Measurements from ENCODE around the gene TSPEAR.

TSPEAR gene

GRCh38 chr21:44475266-44475845 is 236.0 kb downstream of the TSPEAR start (continued):
- no peak for TF ChIP-seq CSDC2 (CRISPR knock-in tag; IDR thresholded peaks at IDR 0.05)
- TF ChIP-seq ZFP30 (CRISPR knock-in tag; IDR thresholded peaks at IDR 0.05), result no peak
- no peak for TF ChIP-seq TSHZ2 (CRISPR knock-in tag; IDR thresholded peaks at IDR 0.05)
- TF ChIP-seq ZNF565 (CRISPR knock-in tag; conservative IDR thresholded peaks at IDR 0.05; ENCODE audit: low read depth), result no peak

- no peak for ATAC-seq
- TF ChIP-seq PPARA (CRISPR knock-in tag; IDR thresholded peaks at IDR 0.05; ENCODE audit: borderline replicate concordance) (no peak), ZC3H10 (CRISPR knock-in tag; IDR thresholded peaks at IDR 0.05) (no peak)
Observed at GRCh38 chr21:44473915-44474555, 237.3 kb downstream of the TSPEAR start.

- TF ChIP-seq ZNF8 (CRISPR knock-in tag; IDR thresholded peaks at IDR 0.05) (no peak), ZNF70 (CRISPR knock-in tag; IDR thresholded peaks at IDR 0.05) (no peak), POU6F1 (CRISPR knock-in tag; IDR thresholded peaks at IDR 0.05; ENCODE audit: borderline replicate concordance, low read depth) (no peak), CSDC2 (CRISPR knock-in tag; IDR thresholded peaks at IDR 0.05) (no peak), PATZ1 (CRISPR knock-in tag; IDR thresholded peaks at IDR 0.05; ENCODE audit: borderline replicate concordance) (no peak), ZFP3 (CRISPR knock-in tag; IDR thresholded peaks at IDR 0.05) (no peak), TSHZ2 (CRISPR knock-in tag; IDR thresholded peaks at IDR 0.05) (no peak), RARB (CRISPR knock-in tag; IDR thresholded peaks at IDR 0.05) (no peak), TCF4 (CRISPR knock-in tag; IDR thresholded peaks at IDR 0.05; ENCODE audit: borderline replicate concordance) (no peak), GLIS3 (CRISPR knock-in tag; IDR thresholded peaks at IDR 0.05) (no peak)
- no peak for ATAC-seq
Observed at GRCh38 chr21:44471996-44472395, 239.4 kb downstream of the TSPEAR start.

- no peak for ATAC-seq
- no peak for TF ChIP-seq CSDC2 (CRISPR knock-in tag; IDR thresholded peaks at IDR 0.05)
- TF ChIP-seq CSRNP3 (CRISPR knock-in tag; IDR thresholded peaks at IDR 0.05), result no peak
- no peak for TF ChIP-seq POU6F1 (CRISPR knock-in tag; IDR thresholded peaks at IDR 0.05; ENCODE audit: borderline replicate concordance, low read depth)
- TF ChIP-seq ZFP30 (CRISPR knock-in tag; IDR thresholded peaks at IDR 0.05), result no peak
- no peak for TF ChIP-seq CREB5 (CRISPR knock-in tag; IDR thresholded peaks at IDR 0.05; ENCODE audit: low read depth)
- no peak for TF ChIP-seq PATZ1 (CRISPR knock-in tag; IDR thresholded peaks at IDR 0.05; ENCODE audit: borderline replicate concordance)
Observed at GRCh38 chr21:44471341-44471740, 240.0 kb downstream of the TSPEAR start.

All from SK-N-SH treated with all-trans-retinoic acid at 6 μM for 48 hours (cell line).